HG03565 (cell line): Measurements from ENCODE around the gene SYNDIG1.

Experiments used
- ATAC-seq: cut with Tn5 transposase; IDR thresholded peaks from one replicate; pipeline ENCODE4 v1.9.1; 2021; ENCODE audit warnings: mild to moderate bottlenecking, moderate library complexity; ENCODE audit not compliant: unreplicated experiment

SYNDIG1 gene

GRCh38 chr20:24653306-24653705 is 183.9 kb downstream of the SYNDIG1 start:
- no peak for ATAC-seq

DNA sequence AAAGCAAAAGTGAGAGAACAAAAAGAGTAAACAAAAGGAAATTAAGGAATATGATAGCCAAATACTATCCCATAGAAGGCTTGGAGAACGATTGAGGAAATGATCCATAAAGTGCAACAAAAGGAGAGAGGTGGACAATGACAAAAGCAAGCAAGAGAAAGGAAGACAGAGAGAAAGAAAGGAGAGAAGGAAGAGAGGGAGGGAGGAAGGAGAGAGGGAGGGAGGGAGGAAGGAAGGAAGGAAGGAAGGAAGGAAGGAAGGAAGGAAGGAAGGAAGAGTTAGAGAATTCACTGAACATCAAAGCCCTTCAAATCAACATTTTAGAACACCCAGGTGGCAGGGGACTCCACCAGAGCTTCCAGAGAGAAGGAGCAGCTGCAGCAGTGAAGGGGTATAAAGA is 185.0 kb downstream of the SYNDIG1 start:
- ATAC-seq: no peak

- ATAC-seq: no peak
Measured at GRCh38 chr20:24656391-24656790, 187.0 kb downstream of the SYNDIG1 start.

- no peak for ATAC-seq
Measured at GRCh38 chr20:24657196-24657595, 187.8 kb downstream of the SYNDIG1 start.

GRCh38 chr20:24657878-24658620 is 188.6 kb downstream of the SYNDIG1 start:
- ATAC-seq: no peak

- no peak for ATAC-seq
Measured at GRCh38 chr20:24658920-24659660, 189.7 kb downstream of the SYNDIG1 start.

- no peak for ATAC-seq
Measured at GRCh38 chr20:24659835-24660234, 190.4 kb downstream of the SYNDIG1 start.

DNA sequence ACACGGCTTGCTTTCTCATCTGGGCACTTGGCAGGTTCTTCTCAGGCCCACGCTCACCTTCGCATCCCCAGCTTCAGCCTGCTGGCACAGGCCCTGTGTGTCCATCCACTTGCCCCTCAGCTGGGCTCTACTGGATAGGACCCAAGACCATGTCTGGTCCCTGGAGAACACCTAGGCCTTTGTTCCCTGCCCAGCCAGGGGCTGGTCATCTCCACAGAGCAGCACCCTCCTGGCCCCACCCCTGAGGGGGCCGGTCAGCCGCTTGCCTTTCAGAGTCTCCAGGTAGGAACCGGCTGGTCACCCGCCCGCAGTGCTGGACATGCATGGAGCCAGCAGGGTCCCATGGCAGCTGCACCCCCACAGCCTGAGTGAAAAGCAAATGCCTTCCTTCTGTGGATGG is 191.2 kb downstream of the SYNDIG1 start:
- no peak for ATAC-seq

DNA sequence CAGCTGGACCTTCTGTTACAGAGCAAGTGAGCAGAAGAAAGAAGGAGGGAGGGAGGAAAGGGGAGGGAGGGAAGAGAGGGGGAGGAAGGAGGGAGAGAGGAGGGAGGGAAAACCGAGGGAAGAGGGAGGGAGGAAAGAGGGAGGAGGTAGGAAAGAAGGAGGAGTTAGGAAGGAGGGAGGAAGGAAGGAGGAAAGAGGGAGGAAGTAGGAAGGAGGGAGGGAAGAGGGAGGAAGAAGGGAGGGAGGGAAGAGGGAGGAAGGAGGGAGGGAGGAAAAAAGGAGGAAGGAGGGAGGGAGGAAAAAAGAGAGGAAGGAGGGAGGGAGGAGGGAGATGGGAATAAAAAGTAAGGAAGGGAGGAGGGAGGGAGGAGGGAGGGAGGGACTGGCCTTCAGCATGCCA is 191.8 kb downstream of the SYNDIG1 start:
- no peak for ATAC-seq

- ATAC-seq: no peak
Measured at GRCh38 chr20:24662322-24662721, 192.9 kb downstream of the SYNDIG1 start.

DNA sequence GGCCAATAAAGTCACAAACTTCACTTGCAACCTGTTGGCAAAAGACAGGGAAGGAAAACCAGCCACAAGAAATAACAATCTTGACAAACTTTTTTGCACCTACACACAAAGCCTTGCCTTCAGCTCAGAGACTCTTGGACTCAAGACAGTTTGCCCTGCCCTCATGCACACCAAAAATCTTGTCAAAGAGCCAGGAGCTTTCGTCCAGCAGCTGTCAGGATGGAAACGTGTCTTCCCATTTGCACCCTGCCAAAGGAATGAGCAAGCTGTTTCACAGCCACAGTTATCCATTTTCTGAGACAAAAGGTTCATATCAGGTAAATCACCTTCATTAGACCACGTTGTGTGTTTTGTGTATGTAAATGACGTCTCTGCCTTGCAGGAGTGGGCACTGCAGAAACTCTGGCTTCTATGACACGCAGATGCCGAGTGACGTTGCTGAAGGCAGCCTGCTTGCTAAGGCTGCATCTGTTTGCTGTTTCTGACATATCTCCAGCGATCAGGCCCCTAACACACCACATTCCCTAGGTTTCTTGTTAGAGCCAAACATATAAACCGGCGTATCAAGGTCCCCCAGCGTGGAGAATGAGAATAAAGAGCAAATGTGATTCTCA is 193.4 kb downstream of the SYNDIG1 start:
- no peak for ATAC-seq

DNA sequence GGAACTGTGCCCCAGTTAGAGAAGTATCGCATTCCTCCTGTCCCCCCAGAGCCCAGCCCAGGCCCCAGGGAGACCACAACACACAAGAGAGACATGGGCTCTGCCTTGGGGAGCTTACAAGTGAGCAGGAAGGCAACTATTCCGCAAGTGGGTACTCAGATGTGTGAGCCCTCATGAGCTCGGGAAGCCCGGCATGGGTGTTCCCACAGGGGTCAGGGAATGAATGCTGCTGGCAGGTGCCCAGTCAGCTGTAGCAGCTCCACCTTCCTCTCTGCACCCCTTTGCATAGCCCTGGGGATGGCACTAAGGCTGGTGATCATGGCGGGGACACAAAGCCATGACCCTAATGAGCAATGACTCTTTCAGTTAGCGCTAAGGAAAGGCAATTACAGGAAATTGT is 194.1 kb downstream of the SYNDIG1 start:
- no peak for ATAC-seq

GRCh38 chr20:24664266-24664986 is 195.0 kb downstream of the SYNDIG1 start:
- ATAC-seq: no peak

DNA sequence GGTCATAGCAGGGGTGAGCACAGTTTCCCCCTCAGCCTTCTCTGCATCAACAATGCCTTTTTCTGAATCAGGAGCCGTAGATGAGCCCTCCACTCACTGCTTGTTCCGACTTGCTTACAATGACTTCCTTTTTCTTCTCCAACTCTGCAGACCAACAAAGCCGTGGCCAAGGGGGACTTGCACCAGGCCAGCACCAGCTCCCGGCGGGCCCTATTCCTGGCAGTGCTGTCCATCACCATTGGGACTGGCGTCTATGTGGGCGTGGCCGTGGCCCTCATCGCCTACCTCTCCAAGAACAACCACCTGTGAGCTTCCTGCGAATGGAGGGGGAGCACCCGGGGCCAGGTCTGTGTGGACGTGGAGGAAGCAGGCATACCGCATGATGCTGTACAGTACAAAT is 195.8 kb downstream of the SYNDIG1 start:
- no peak for ATAC-seq

DNA sequence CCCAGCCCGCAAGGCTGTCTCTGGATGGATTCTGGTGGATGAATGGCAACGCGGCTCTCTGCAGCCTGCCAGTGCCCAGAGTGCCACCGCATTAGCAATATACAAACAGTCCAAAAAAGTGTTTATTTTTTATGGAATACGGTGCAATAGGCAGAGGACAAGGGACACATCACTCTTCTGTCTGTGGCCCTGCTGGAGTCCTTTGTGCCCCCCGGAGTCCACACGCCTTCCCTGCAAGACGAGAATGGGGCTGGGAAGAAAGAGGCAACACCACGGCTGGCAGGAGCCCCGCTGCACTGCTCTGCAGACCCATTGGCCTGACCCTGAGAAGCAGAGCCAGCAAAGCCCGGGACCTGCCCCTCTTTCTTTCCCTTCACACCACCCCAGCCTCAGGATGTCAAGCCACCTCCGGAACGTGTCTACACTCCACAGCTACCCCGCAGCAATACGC is 196.3 kb downstream of the SYNDIG1 start:
- ATAC-seq: no peak

DNA sequence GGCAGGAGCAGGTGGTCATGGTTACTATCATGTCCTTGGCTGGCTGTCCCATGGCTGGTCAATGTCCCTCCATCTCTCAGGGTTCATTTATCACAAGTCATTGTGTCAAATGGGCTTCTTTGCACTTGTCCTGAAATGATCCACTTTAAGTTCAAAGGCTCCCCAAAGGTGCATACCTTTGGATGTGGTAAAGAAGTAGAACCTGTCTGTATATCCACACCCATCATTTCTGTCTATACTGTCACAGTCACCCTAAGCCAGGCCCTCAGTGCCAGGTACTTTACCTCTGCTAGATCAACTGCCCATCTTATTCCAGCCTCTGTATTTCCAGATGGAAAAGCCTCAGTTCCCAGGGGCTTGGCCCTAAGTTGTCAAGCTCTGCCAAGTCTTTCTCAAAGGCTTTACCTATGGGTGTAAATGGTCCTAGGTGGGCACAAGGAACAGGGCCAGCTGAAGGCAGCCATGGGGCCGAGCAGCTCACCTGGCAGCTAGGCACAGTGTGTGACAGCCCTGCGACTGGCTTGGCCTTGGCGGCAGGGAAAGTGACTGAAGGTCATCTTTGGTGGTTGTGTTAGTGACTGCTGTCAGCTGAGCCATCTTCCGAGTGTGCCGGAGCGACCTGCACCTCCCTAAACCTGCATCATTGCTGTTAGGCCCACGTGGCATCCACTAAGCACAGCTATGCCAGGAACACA is 198.4 kb downstream of the SYNDIG1 start:
- no peak for ATAC-seq

DNA sequence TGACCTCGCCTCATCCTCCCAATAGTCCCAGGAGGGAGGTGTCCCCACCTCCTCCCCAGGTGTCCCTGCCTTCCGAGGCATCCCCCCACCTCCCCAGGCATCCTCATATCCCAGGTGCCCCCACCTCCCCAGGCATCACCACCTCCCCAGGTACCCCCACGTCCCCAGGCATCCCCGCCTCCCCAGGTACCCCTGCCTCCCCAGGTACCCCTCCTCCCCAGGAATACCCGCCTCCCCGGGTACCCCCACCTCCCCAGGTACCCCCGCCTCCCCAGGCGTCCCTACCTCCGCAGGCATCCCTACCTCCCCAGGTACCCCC is 198.9 kb downstream of the SYNDIG1 start:
- ATAC-seq: no peak

- ATAC-seq: no peak
Measured at GRCh38 chr20:24668791-24669190, 199.4 kb downstream of the SYNDIG1 start.

- ATAC-seq: no peak
Measured at GRCh38 chr20:24669701-24670100, 200.3 kb downstream of the SYNDIG1 start.

- ATAC-seq: no peak
Measured at GRCh38 chr20:24670341-24670872, 201.0 kb downstream of the SYNDIG1 start.

- ATAC-seq: no peak
Measured at GRCh38 chr20:24670981-24671380, 201.6 kb downstream of the SYNDIG1 start.
